HG02981 (cell line): ENCODE measurements around the gene NEUROG3.

Experiments used
- ATAC-seq: cut with Tn5 transposase; IDR thresholded peaks from one replicate; pipeline ENCODE4 v1.9.1; 2021; ENCODE audit warnings: mild to moderate bottlenecking, moderate library complexity; ENCODE audit not compliant: unreplicated experiment

NEUROG3 gene

GRCh38 chr10:69573056-69573806, at the start of gene NEUROG3:
NEUROG3 (minus strand) TSS chr10:69573422; CDS start chr10:69573043, 379 bp downstream.
- ATAC-seq = no peak

- ATAC-seq = no peak
Measured at GRCh38 chr10:69620625-69621024, 47.4 kb upstream of the NEUROG3 start.

GRCh38 chr10:69619626-69620025, 46.4 kb upstream of the NEUROG3 start:
- no peak for ATAC-seq

GRCh38 chr10:69618746-69619145, 45.5 kb upstream of the NEUROG3 start:
- no peak for ATAC-seq

- ATAC-seq = no peak
Measured at GRCh38 chr10:69616358-69616757, 43.1 kb upstream of the NEUROG3 start.

- ATAC-seq = no peak
Measured at GRCh38 chr10:69614130-69614529, 40.9 kb upstream of the NEUROG3 start.

GRCh38 chr10:69612760-69613159, 39.5 kb upstream of the NEUROG3 start:
- no peak for ATAC-seq

GRCh38 chr10:69609077-69609476, 35.9 kb upstream of the NEUROG3 start:
- ATAC-seq = no peak

- no peak for ATAC-seq
Measured at GRCh38 chr10:69600761-69601330, 27.6 kb upstream of the NEUROG3 start.

- no peak for ATAC-seq
Measured at GRCh38 chr10:69588358-69588757, 15.1 kb upstream of the NEUROG3 start.

GRCh38 chr10:69584624-69585023, 11.4 kb upstream of the NEUROG3 start:
- no peak for ATAC-seq

GRCh38 chr10:69583106-69583505, 9.9 kb upstream of the NEUROG3 start:
- ATAC-seq = no peak

- ATAC-seq = no peak
Measured at GRCh38 chr10:69580435-69580834, 7.2 kb upstream of the NEUROG3 start.

GRCh38 chr10:69579464-69580060, 6.3 kb upstream of the NEUROG3 start:
- no peak for ATAC-seq

GRCh38 chr10:69578508-69578991, 5.3 kb upstream of the NEUROG3 start:
- ATAC-seq = no peak

GRCh38 chr10:69577268-69578232, 4.3 kb upstream of the NEUROG3 start:
- no peak for ATAC-seq

GRCh38 chr10:69576334-69577011, 3.3 kb upstream of the NEUROG3 start:
- no peak for ATAC-seq

GRCh38 chr10:69575164-69575722, 2.0 kb upstream of the NEUROG3 start:
- no peak for ATAC-seq

GRCh38 chr10:69574571-69574978, 1.4 kb upstream of the NEUROG3 start:
- no peak for ATAC-seq
